Neural crest cell (in vitro differentiated cells): Measurements from ENCODE around the gene FKBP7. TPM values are rescaled to one million over a fixed set of nuclear protein-coding genes. Genes with fewer than 3 reads are reported as not detected.

Experiments used
- DNase-seq: peaks from one replicate; pipeline ENCODE4 v3.0.0; 2021; ENCODE audit warnings: low read depth, mixed read lengths, low spot score
- H3K27ac Mint-ChIP-seq: one replicate; pipeline ENCODE4 v1.8.0; 2021; ENCODE audit warnings: mild to moderate bottlenecking, mixed read lengths; ENCODE audit not compliant: unreplicated experiment
- H3K27me3 Mint-ChIP-seq: 2 replicates; pipeline ENCODE4 v1.8.0; 2021; ENCODE audit warnings: low read depth, mild to moderate bottlenecking, mixed read lengths
- H3K36me3 Mint-ChIP-seq: 2 replicates; pipeline ENCODE4 v1.8.0; 2021; ENCODE audit warnings: low read depth, mild to moderate bottlenecking, mixed read lengths
- H3K4me1 Mint-ChIP-seq: 2 replicates; pipeline ENCODE4 v1.8.0; 2021; ENCODE audit warnings: mixed read lengths
- H3K4me3 Mint-ChIP-seq: one replicate; pipeline ENCODE4 v1.8.0; 2021; ENCODE audit warnings: mild to moderate bottlenecking, mixed read lengths
- H3K9me3 Mint-ChIP-seq: 2 replicates; pipeline ENCODE4 v1.8.0; 2021; ENCODE audit warnings: mixed read lengths
- CTCF ChIP-seq: fragments of 200-600 bp; sonication (generic); conservative IDR thresholded peaks from 2 replicates; pipeline ENCODE4 v1.5.0; 2021; ENCODE audit warnings: antibody characterized with exemption, mild to moderate bottlenecking
- total RNA-seq: library from RNA; stranded (reverse); gene quantifications from 2 replicates; pipeline ENCODE4 v1.2.1, GENCODE V29; 2021

Gene FKBP7
- total RNA-seq, 1 donor from 2014 or later: 25.2 TPM

- TF ChIP-seq CTCF: no peak
- peaks cover 60% of the 10 kb centered on the region for H3K4me1 Mint-ChIP-seq
Measured at GRCh38 chr2:178478130-178478438, 316 bp downstream of the FKBP7 start.

GRCh38 chr2:178477443-178478129 lies 814 bp downstream of the FKBP7 start:
- Mint-ChIP-seq H3K9me3 (no peaks in the 10 kb centered on the region), H3K27me3 (no peaks in the 10 kb centered on the region), H3K4me1 (peaks cover 55% of the 10 kb centered on the region), H3K4me3 (peak overlapping the region; percentile 97), H3K36me3 (no peaks in the 10 kb centered on the region), H3K27ac (peak overlapping the region; percentile 71)
- no peak for DNase-seq
- TF ChIP-seq CTCF: no peak

More at GRCh38 chr2:178478130-178478438, 316 bp downstream of the FKBP7 start:
- peak overlapping the region; percentile 97 for H3K4me3 Mint-ChIP-seq
- H3K27ac Mint-ChIP-seq: peak overlapping the region; percentile 100
- no peaks in the 10 kb centered on the region for H3K36me3 Mint-ChIP-seq
- H3K27me3 Mint-ChIP-seq: no peaks in the 10 kb centered on the region
- peak; percentile 3 for DNase-seq
- no peaks in the 10 kb centered on the region for H3K9me3 Mint-ChIP-seq

- Mint-ChIP-seq H3K36me3 (no peaks in the 10 kb centered on the region), H3K4me3 (peak overlapping the region; percentile 70), H3K27ac (no peak overlapping the region), H3K27me3 (no peaks in the 10 kb centered on the region), H3K9me3 (no peaks in the 10 kb centered on the region), H3K4me1 (peaks cover 44% of the 10 kb centered on the region)
- no peak for DNase-seq
- TF ChIP-seq CTCF: no peak
Measured at GRCh38 chr2:178476477-178476876, 1.9 kb downstream of the FKBP7 start.

GRCh38 chr2:178474560-178474959 lies 3.8 kb downstream of the FKBP7 start:
- no peak overlapping the region for H3K27ac Mint-ChIP-seq
- peaks cover 33% of the 10 kb centered on the region for H3K4me1 Mint-ChIP-seq
- TF ChIP-seq CTCF: no peak
- H3K27me3 Mint-ChIP-seq: no peaks in the 10 kb centered on the region
- H3K4me3 Mint-ChIP-seq: no peak overlapping the region
- DNase-seq: no peak
- H3K9me3 Mint-ChIP-seq: no peaks in the 10 kb centered on the region
- no peaks in the 10 kb centered on the region for H3K36me3 Mint-ChIP-seq

- no peaks in the 10 kb centered on the region for H3K27me3 Mint-ChIP-seq
- DNase-seq: no peak
- TF ChIP-seq CTCF: no peak
- peaks cover 27% of the 10 kb centered on the region for H3K4me1 Mint-ChIP-seq
- H3K4me3 Mint-ChIP-seq: no peak overlapping the region
- H3K36me3 Mint-ChIP-seq: no peaks in the 10 kb centered on the region
- H3K9me3 Mint-ChIP-seq: no peaks in the 10 kb centered on the region
- H3K27ac Mint-ChIP-seq: no peak overlapping the region
Measured at GRCh38 chr2:178473931-178474330, 4.5 kb downstream of the FKBP7 start.
